HG02981 (cell line): ENCODE results near the gene DNAH17.

Experiments
- ATAC-seq: cut with Tn5 transposase; IDR thresholded peaks from one replicate; pipeline ENCODE4 v1.9.1; 2021; ENCODE audit warnings: mild to moderate bottlenecking, moderate library complexity; ENCODE audit not compliant: unreplicated experiment

Gene DNAH17, protein sequence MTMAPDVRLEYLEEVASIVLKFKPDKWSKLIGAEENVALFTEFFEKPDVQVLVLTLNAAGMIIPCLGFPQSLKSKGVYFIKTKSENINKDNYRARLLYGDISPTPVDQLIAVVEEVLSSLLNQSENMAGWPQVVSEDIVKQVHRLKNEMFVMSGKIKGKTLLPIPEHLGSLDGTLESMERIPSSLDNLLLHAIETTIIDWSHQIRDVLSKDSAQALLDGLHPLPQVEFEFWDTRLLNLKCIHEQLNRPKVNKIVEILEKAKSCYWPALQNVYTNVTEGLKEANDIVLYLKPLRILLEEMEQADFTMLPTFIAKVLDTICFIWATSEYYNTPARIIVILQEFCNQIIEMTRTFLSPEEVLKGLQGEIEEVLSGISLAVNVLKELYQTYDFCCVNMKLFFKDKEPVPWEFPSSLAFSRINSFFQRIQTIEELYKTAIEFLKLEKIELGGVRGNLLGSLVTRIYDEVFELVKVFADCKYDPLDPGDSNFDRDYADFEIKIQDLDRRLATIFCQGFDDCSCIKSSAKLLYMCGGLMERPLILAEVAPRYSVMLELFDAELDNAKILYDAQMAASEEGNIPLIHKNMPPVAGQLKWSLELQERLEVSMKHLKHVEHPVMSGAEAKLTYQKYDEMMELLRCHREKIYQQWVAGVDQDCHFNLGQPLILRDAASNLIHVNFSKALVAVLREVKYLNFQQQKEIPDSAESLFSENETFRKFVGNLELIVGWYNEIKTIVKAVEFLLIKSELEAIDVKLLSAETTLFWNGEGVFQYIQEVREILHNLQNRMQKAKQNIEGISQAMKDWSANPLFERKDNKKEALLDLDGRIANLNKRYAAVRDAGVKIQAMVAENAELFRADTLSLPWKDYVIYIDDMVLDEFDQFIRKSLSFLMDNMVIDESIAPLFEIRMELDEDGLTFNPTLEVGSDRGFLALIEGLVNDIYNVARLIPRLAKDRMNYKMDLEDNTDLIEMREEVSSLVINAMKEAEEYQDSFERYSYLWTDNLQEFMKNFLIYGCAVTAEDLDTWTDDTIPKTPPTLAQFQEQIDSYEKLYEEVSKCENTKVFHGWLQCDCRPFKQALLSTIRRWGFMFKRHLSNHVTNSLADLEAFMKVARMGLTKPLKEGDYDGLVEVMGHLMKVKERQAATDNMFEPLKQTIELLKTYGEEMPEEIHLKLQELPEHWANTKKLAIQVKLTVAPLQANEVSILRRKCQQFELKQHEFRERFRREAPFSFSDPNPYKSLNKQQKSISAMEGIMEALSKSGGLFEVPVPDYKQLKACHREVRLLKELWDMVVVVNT (N-terminal part only)

GRCh38 chr17:78577296-78577695, at the start of gene DNAH17:
Gene DNAH17 (minus strand): TSS chr17:78577396. CDS start chr17:78575057, 2,339 bp downstream.
- no peak for ATAC-seq

- ATAC-seq = no peak
These were observed 47.3 kb upstream of the DNAH17 start for GRCh38 chr17:78624324-78625151.

- no peak for ATAC-seq
These were observed 46.3 kb upstream of the DNAH17 start for GRCh38 chr17:78623541-78623940.

GRCh38 chr17:78622491-78623265, 45.5 kb upstream of the DNAH17 start:
- no peak for ATAC-seq

- ATAC-seq = no peak
These were observed 44.7 kb upstream of the DNAH17 start for GRCh38 chr17:78621720-78622490.

DNA sequence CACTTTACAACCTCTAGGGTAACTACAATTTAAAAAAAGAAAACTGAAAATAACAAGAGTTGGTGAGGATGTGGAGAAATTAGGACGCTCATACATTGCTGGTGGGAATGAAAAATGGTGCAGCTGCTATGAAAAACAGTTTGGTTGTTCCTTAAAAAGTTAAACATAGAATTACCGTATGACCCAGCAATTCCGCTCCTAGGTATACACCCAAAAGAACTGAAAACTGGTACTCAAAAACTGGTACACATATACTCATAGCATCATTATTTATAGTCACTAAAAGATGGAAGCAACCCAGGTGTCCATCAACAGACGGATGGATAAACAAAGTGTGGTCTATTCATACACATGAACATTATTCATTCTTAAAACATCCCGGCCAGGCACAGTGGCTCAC, 42.9 kb upstream of the DNAH17 start:
- no peak for ATAC-seq

GRCh38 chr17:78619334-78619733, 42.1 kb upstream of the DNAH17 start:
- ATAC-seq = no peak

- ATAC-seq = no peak
These were observed 41.3 kb upstream of the DNAH17 start for GRCh38 chr17:78618264-78619066.

GRCh38 chr17:78617511-78618061, 40.4 kb upstream of the DNAH17 start:
- ATAC-seq = no peak

GRCh38 chr17:78616946-78617345, 39.8 kb upstream of the DNAH17 start:
- no peak for ATAC-seq

GRCh38 chr17:78615631-78616030, 38.4 kb upstream of the DNAH17 start:
- no peak for ATAC-seq

DNA sequence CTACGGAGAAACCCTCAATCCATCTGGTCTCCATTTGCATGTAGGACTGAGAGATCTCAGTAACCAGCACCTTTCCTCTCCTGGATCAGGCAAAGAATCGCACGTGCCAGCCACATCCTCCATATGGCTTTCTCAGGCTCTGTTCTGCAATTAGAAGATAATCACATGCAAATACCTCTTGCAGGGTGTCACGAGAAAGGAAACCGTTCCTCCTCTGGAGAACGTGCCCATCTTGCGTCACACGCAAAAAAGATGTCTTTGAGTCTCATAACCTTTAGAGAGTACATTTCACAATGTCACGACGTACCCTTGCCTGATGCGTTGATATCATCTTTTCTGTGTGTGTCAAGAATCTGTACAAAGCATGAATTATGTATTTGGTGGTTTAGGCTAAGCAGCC, 36.2 kb upstream of the DNAH17 start:
- no peak for ATAC-seq

GRCh38 chr17:78611607-78612006, 34.4 kb upstream of the DNAH17 start:
- no peak for ATAC-seq

GRCh38 chr17:78610951-78611511, 33.8 kb upstream of the DNAH17 start:
- ATAC-seq = no peak

DNA sequence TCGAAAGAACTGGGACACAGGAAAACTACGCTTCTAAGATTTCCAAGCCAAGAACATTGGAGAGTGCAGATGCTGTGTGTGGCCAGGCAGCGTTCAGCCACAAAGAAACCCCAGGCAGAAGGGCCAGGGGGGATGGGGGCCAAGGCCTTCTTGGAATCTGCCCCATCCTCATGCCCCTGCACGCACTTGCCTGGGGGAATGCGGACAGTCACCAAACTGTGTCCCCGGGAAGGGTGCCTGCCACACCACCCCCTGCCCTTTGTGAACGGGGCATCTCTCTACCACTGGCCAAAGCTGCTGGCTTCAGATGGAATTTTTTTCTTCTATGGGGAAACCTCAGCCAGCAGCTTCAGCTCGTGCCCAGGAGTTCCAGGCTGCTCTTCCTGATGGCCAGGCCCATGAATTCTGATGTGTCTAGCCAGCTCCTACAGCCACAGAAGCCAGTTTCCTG, 32.0 kb upstream of the DNAH17 start:
- no peak for ATAC-seq

GRCh38 chr17:78608804-78609186, 31.6 kb upstream of the DNAH17 start:
- ATAC-seq = no peak

DNA sequence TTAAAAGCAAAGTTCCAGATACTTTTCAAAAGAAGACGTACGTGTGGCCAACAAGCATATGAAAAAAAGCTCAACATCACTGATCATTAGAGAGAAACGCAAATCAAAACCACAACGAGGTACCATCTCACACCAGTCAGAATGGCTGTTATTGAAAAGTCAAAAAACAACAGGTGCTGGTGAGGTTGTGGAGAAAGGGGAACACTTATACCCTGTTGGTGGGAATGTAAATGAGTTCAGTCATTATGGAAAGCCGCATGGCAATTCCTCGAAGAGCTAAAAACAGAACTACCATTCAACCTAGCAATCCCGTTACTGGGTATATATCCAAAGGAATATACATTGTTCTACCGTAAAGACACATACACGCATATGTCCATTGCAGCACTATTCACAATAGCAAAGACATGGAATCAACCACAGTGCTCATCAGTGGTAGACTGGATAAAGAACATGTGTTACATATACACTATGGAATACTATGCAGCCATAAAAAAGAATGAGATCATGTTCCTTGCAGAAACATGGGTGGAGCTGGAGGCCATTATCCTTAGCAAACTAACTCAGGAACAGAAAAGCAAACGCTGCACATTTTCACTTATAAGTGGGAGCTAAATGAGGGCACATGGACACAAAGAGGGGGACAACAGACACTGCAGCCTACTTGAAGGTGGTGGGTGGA, 31.1 kb upstream of the DNAH17 start:
- ATAC-seq = no peak
